Activated CD8-positive, alpha-beta T cell treated with anti-CD3 and anti-CD28 coated beads for 36 hours (primary cell): ENCODE data around the gene MED26. TPM values are rescaled to one million over a fixed set of nuclear protein-coding genes. Genes with fewer than 3 reads are reported as not detected.
A peak's percentile ranks its signal among the peaks of the same experiment; 100 is the strongest.

Experiments used
- ATAC-seq: fragments of 200-7000 bp; cut with Tn5 transposase; one replicate; pipeline ENCODE4 v1.10.0; 2021; ENCODE audit warnings: mild to moderate bottlenecking, moderate library complexity
- CTCF ChIA-PET: fragments of 350-600 bp; sonication (Branson Sonifier 250); formaldehyde crosslinking; loops from one replicate; lab custom pipeline; 2021; ENCODE audit warnings: antibody characterized with exemption; lab: Charles Lee
- POLR2A ChIA-PET: fragments of 350-600 bp; sonication (Branson Sonifier 250); formaldehyde crosslinking; loops from one replicate; lab custom pipeline; 2021; ENCODE audit warnings: antibody characterized with exemption; lab: Charles Lee
- DNase-seq: peaks from one replicate; pipeline ENCODE4 v3.0.0-alpha.2; 2020
- H3K27ac Mint-ChIP-seq: one replicate; pipeline ENCODE4 v1.8.0; 2021; ENCODE audit warnings: mild to moderate bottlenecking, mixed read lengths
- H3K27me3 Mint-ChIP-seq: one replicate; pipeline ENCODE4 v1.8.0; 2021; ENCODE audit warnings: mixed read lengths
- H3K36me3 Mint-ChIP-seq: one replicate; pipeline ENCODE4 v1.8.0; 2021; ENCODE audit warnings: low read depth, mixed read lengths
- H3K4me1 Mint-ChIP-seq: one replicate; pipeline ENCODE4 v1.8.0; 2021; ENCODE audit warnings: low read depth, mixed read lengths
- H3K4me3 Mint-ChIP-seq: one replicate; pipeline ENCODE4 v1.8.0; 2021; ENCODE audit warnings: mild to moderate bottlenecking, moderate library complexity, mixed read lengths
- H3K9me3 Mint-ChIP-seq: one replicate; pipeline ENCODE4 v1.8.0; 2021; ENCODE audit warnings: mixed read lengths
- intact Hi-C: fragments of 100-400 bp; cut with micrococcal nuclease; formaldehyde crosslinking; loops from one replicate; pipeline ENCODE4 v1.10.0; 2022
- total RNA-seq, 2 experiments: library from RNA; stranded (reverse); gene quantifications; one replicate each; pipeline ENCODE4 v1.2.3, GENCODE V29; 2021
- TF ChIP-seq, protein P1 (sequence below): fragments of 200-600 bp; IDR thresholded peaks from one replicate; pipeline ENCODE4 v1.8.0; 2022; ENCODE audit warnings: antibody characterized with exemption, mild to moderate bottlenecking

The MED26 gene
- total RNA-seq, 2 experiments from 2014 or later, result 14.2 to 19.3 TPM

- H3K27me3 Mint-ChIP-seq, result no peaks in the 10 kb centered on the region
- no peaks in the 10 kb centered on the region for H3K9me3 Mint-ChIP-seq
- ATAC-seq, result no peak
- intact Hi-C loops, result no loop called here
- ChIA-PET CTCF (no interaction called here), POLR2A (interaction anchor here (1.1 to 9.4 kb wide), 2 partner anchors 11 to 41 kb away, joined by 3 to 84 read pairs; no protein-coding TSS in a partner anchor)
- TF ChIP-seq, protein P1, sequence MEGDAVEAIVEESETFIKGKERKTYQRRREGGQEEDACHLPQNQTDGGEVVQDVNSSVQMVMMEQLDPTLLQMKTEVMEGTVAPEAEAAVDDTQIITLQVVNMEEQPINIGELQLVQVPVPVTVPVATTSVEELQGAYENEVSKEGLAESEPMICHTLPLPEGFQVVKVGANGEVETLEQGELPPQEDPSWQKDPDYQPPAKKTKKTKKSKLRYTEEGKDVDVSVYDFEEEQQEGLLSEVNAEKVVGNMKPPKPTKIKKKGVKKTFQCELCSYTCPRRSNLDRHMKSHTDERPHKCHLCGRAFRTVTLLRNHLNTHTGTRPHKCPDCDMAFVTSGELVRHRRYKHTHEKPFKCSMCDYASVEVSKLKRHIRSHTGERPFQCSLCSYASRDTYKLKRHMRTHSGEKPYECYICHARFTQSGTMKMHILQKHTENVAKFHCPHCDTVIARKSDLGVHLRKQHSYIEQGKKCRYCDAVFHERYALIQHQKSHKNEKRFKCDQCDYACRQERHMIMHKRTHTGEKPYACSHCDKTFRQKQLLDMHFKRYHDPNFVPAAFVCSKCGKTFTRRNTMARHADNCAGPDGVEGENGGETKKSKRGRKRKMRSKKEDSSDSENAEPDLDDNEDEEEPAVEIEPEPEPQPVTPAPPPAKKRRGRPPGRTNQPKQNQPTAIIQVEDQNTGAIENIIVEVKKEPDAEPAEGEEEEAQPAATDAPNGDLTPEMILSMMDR, result no peak
- H3K4me1 Mint-ChIP-seq, result peaks cover 59% of the 10 kb centered on the region
- no peak for DNase-seq
- H3K4me3 Mint-ChIP-seq, result peak overlapping the region; percentile 2
- H3K27ac Mint-ChIP-seq, result peak overlapping the region; percentile 99
- peaks cover 46% of the 10 kb centered on the region for H3K36me3 Mint-ChIP-seq
Observed at GRCh38 chr19:16575282-16575681, 52.7 kb downstream of the MED26 start.

DNA sequence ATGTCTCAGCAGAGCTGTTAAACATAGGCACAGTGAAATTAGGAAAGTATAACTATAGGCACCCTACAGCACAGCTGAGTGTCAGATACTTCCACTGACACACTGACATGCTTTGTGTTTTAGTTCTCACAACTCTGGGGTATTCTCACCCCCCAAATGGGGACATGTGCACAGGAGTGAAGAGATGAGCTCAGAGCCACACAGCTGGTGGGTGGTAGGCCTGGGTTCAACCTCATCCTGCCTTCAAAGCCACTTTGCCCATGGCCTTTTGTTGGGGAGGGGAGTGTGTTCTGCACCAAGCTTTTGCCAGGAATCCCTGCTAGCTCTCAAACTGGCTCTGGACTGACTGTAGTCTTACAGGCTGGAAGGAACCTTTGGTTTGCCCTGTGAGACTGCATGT lies 54.1 kb downstream of the MED26 start:
- Mint-ChIP-seq H3K4me1 (peaks cover 56% of the 10 kb centered on the region), H3K9me3 (no peaks in the 10 kb centered on the region), H3K27me3 (no peaks in the 10 kb centered on the region), H3K27ac (peak overlapping the region; percentile 99), H3K4me3 (peak overlapping the region; percentile 100), H3K36me3 (peaks cover 52% of the 10 kb centered on the region)
- intact Hi-C loops, result no loop called here
- ChIA-PET CTCF (interaction anchor here (0.9 to 2.1 kb wide), 4 partner anchors 10 to 51 kb away, joined by 3 to 14 read pairs (median 4); no protein-coding TSS in a partner anchor), POLR2A (interaction anchor here (0.7 to 9.4 kb wide), 7 partner anchors 12 to 55 kb away, joined by 3 to 84 read pairs (median 3); partner anchors contain the start of gene CHERP)
- DNase-seq, result no peak
- ATAC-seq, result no peak
- TF ChIP-seq, protein P1, result no peak

DNA sequence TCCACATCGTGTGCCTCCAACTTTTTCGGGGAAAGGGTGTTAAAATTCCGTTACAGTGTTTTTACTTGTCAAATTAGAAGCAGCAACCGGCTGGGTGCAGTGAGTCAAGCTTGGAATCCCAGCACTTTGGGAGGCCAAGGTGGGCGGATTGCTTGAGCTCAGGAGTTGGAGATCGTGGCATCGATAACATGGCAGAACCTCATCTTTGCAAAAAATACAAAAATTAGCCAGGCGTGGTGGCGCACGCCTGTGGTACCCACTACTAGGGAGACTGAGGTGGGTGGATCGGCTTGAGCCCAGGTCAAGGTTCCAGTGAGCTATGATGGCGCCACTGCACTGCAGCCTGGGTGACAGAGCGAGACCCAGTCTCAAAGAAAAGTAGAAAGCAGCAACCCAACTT lies 54.7 kb downstream of the MED26 start:
- H3K4me3 Mint-ChIP-seq, result peak overlapping the region; percentile 100
- ATAC-seq (no peak), DNase-seq (no peak)
- ChIA-PET POLR2A (interaction anchor here (0.6 to 9.4 kb wide), 8 partner anchors 10 to 55 kb away, joined by 3 to 84 read pairs (median 3); partner anchors contain the start of genes CHERP and MED26), CTCF (interaction anchor here (0.9 to 2.1 kb wide), 5 partner anchors 10 to 51 kb away, joined by 3 to 14 read pairs (median 3); no protein-coding TSS in a partner anchor)
- intact Hi-C loops, result no loop called here
- H3K36me3 Mint-ChIP-seq, result peaks cover 54% of the 10 kb centered on the region
- H3K4me1 Mint-ChIP-seq, result peaks cover 53% of the 10 kb centered on the region
- no peaks in the 10 kb centered on the region for H3K27me3 Mint-ChIP-seq
- peak overlapping the region; percentile 99 for H3K27ac Mint-ChIP-seq
- no peaks in the 10 kb centered on the region for H3K9me3 Mint-ChIP-seq
- TF ChIP-seq, protein P1, result no peak

- ATAC-seq, result peak; percentile 93
- peak within 1 kb of the TSS; percentile 100 for H3K4me3 Mint-ChIP-seq
- CTCF ChIA-PET, result interaction anchor here (1.0 to 2.1 kb wide), 2 partner anchors 11 to 19 kb away, joined by 3 to 14 read pairs; no protein-coding TSS in a partner anchor
- peaks cover 54% of the 10 kb centered on the region for H3K4me1 Mint-ChIP-seq
- POLR2A ChIA-PET, result interaction anchor here (0.6 to 9.4 kb wide), 4 partner anchors 10 to 56 kb away, joined by 3 to 84 read pairs (median 8); partner anchors contain the start of gene MED26
- H3K27me3 Mint-ChIP-seq, result no peaks in the 10 kb centered on the region
- TF ChIP-seq, protein P1, result no peak
- peak; percentile 94 for DNase-seq
- H3K9me3 Mint-ChIP-seq, result no peaks in the 10 kb centered on the region
- peak within 1 kb of the TSS; percentile 99 for H3K27ac Mint-ChIP-seq
- intact Hi-C loops, result no loop called here
- peaks cover 56% of the 10 kb centered on the region for H3K36me3 Mint-ChIP-seq
Observed at GRCh38 chr19:16572332-16573211, 55.4 kb downstream of the MED26 start, which contains the start of gene SLC35E1. TSS of gene SLC35E1 (minus strand) at chr19:16572415. CDS start at chr19:16572364, 51 bp downstream.
